ENCODE data around the gene JUND.

GRCh38 chr19:18254546-18255503, 26.6 kb downstream of the JUND start:
- no peak for TF ChIP-seq EP300 (IDR thresholded peaks at IDR 0.05)
- peak in 3 of 6 experiments; percentile 32 to 48 (median 39) for TF ChIP-seq CTCF (IDR thresholded peaks at IDR 0.05)
- no peak for TF ChIP-seq POLR2A (IDR thresholded peaks at IDR 0.05)
- TF ChIP-seq POLR2AphosphoS5 (IDR thresholded peaks at IDR 0.05) = no peak
